Gastroesophageal sphincter (tissue), 3 donors: Measurements from ENCODE around the gene PLXNA2.

ENCODE experiments used
- CTCF ChIP-seq, 4 experiments: fragments of 200-600 bp in 2 of 4; fragments of 450-650 bp in 2 of 4; sonication (generic) in 1 of 4; IDR thresholded peaks; one replicate each; pipeline ENCODE4 v1.5.1; 2017 to 2019; ENCODE audit warnings: antibody characterized with exemption in 4 of 4, mild to moderate bottlenecking in 2 of 4, moderate library complexity in 2 of 4
- EP300 ChIP-seq: sonication (generic); formaldehyde crosslinking; IDR thresholded peaks from one replicate; pipeline ENCODE4 v1.6.1; 2017; ENCODE audit warnings: antibody characterized with exemption, mild to moderate bottlenecking
- POLR2A ChIP-seq, 2 donors: fragments of 450-650 bp; IDR thresholded peaks; one replicate each; pipeline ENCODE4 v1.6.1; 2017; ENCODE audit warnings: antibody characterized with exemption in 2 of 2, mild to moderate bottlenecking in 2 of 2, moderate library complexity in 1 of 2
- POLR2AphosphoS5 ChIP-seq: sonication (generic); formaldehyde crosslinking; IDR thresholded peaks from one replicate; pipeline ENCODE4 v1.6.1; 2017; ENCODE audit warnings: antibody characterized with exemption

GRCh38 chr1:208134491-208134890, 109.7 kb downstream of the PLXNA2 start:
- TF ChIP-seq CTCF (IDR thresholded peaks at IDR 0.05) (no peak), POLR2A (IDR thresholded peaks at IDR 0.05) (no peak), POLR2AphosphoS5 (no peak), EP300 (no peak)
